Stomach smooth muscle (tissue), 2 donors: ENCODE data around the gene EIF4A2.

Experiments used
- H3K27ac ChIP-seq: one replicate; pipeline ENCODE4 v1.7.0; 2013; ENCODE audit warnings: mild to moderate bottlenecking, low read length, inconsistent platforms
- H3K27me3 ChIP-seq, 2 donors: one replicate each; pipeline ENCODE4 v1.7.0; 2013; ENCODE audit warnings: low read length in 2 of 2; ENCODE audit not compliant: insufficient read depth in 2 of 2, control insufficient read depth in 1 of 2
- H3K36me3 ChIP-seq, 2 donors: one replicate each; pipeline ENCODE4 v1.7.0; 2013; ENCODE audit warnings: low read length in 2 of 2; ENCODE audit not compliant: control insufficient read depth in 2 of 2, insufficient read depth in 2 of 2
- H3K4me1 ChIP-seq: one replicate; pipeline ENCODE4 v1.7.0; 2013; ENCODE audit warnings: low read length; ENCODE audit not compliant: control insufficient read depth, insufficient read depth
- H3K4me3 ChIP-seq, 2 donors: one replicate each; pipeline ENCODE4 v1.7.0; 2013; ENCODE audit warnings: low read length in 2 of 2
- H3K9ac ChIP-seq, 2 donors: one replicate each; pipeline ENCODE4 v1.7.0; 2013; ENCODE audit warnings: low read length in 2 of 2, mild to moderate bottlenecking in 1 of 2
- H3K9me3 ChIP-seq, 2 donors: one replicate each; pipeline ENCODE4 v1.7.0; 2013; ENCODE audit warnings: low read length in 2 of 2; ENCODE audit not compliant: control insufficient read depth in 2 of 2
- donor health status: healthy.
- donor health status: Pancreatic carcinoma.

The EIF4A2 gene

GRCh38 chr3:186783058-186783730, at the start of gene EIF4A2:
Gene EIF4A2 (plus strand): TSS chr3:186783577. CDS start chr3:186783611, 34 bp downstream.
- Histone ChIP-seq H3K27me3 (no peaks in the 10 kb centered on the region), H3K27ac (peak within 1 kb of the TSS; percentile 99), H3K36me3 (peaks cover 38 to 40% of the 10 kb centered on the region in 2 donors), H3K9ac (peak within 1 kb of the TSS; percentile 98 to 100), H3K9me3 (no peaks in the 10 kb centered on the region), H3K4me3 (peak within 1 kb of the TSS; percentile 88 to 100), H3K4me1 (peaks cover 33% of the 10 kb centered on the region)

- H3K27ac ChIP-seq, result no peak overlapping the region
- H3K27me3 ChIP-seq, result peaks cover 2% of the 10 kb centered on the region in 2 donors
- H3K9ac ChIP-seq, result no peak overlapping the region
- H3K9me3 ChIP-seq, result no peaks in the 10 kb centered on the region
- no peak overlapping the region for H3K4me3 ChIP-seq
- no peaks in the 10 kb centered on the region for H3K36me3 ChIP-seq
- H3K4me1 ChIP-seq, result no peaks in the 10 kb centered on the region
These were observed 40.6 kb upstream of the EIF4A2 start for GRCh38 chr3:186742618-186743380.

- H3K4me1 ChIP-seq, result no peaks in the 10 kb centered on the region
- H3K27ac ChIP-seq, result no peak overlapping the region
- H3K9ac ChIP-seq, result no peak overlapping the region
- peaks cover 2% of the 10 kb centered on the region in 2 donors for H3K27me3 ChIP-seq
- no peaks in the 10 kb centered on the region for H3K9me3 ChIP-seq
- no peaks in the 10 kb centered on the region for H3K36me3 ChIP-seq
- H3K4me3 ChIP-seq, result no peak overlapping the region
These were observed 39.7 kb upstream of the EIF4A2 start for GRCh38 chr3:186743666-186744065.

- Histone ChIP-seq H3K9ac (no peak overlapping the region), H3K9me3 (no peaks in the 10 kb centered on the region), H3K27ac (no peak overlapping the region), H3K4me1 (no peaks in the 10 kb centered on the region), H3K27me3 (peaks cover 0 to 2% of the 10 kb centered on the region in 2 donors), H3K4me3 (no peak overlapping the region), H3K36me3 (no peaks in the 10 kb centered on the region)
These were observed 37.4 kb upstream of the EIF4A2 start for GRCh38 chr3:186746008-186746407.

- Histone ChIP-seq H3K27ac (no peak overlapping the region), H3K36me3 (no peaks in the 10 kb centered on the region), H3K9me3 (no peaks in the 10 kb centered on the region), H3K4me1 (no peaks in the 10 kb centered on the region), H3K9ac (no peak overlapping the region), H3K27me3 (no peaks in the 10 kb centered on the region), H3K4me3 (no peak overlapping the region)
These were observed 33.1 kb upstream of the EIF4A2 start for GRCh38 chr3:186750316-186750715.

GRCh38 chr3:186751480-186751879, 31.9 kb upstream of the EIF4A2 start:
- H3K36me3 ChIP-seq, result no peaks in the 10 kb centered on the region
- no peaks in the 10 kb centered on the region for H3K4me1 ChIP-seq
- no peak overlapping the region for H3K27ac ChIP-seq
- no peaks in the 10 kb centered on the region for H3K9me3 ChIP-seq
- no peak overlapping the region for H3K9ac ChIP-seq
- no peak overlapping the region for H3K4me3 ChIP-seq
- no peaks in the 10 kb centered on the region for H3K27me3 ChIP-seq

- no peaks in the 10 kb centered on the region for H3K36me3 ChIP-seq
- no peak overlapping the region for H3K9ac ChIP-seq
- no peaks in the 10 kb centered on the region for H3K9me3 ChIP-seq
- no peaks in the 10 kb centered on the region for H3K27me3 ChIP-seq
- no peak overlapping the region for H3K4me3 ChIP-seq
- no peak overlapping the region for H3K27ac ChIP-seq
- no peaks in the 10 kb centered on the region for H3K4me1 ChIP-seq
These were observed 29.4 kb upstream of the EIF4A2 start for GRCh38 chr3:186754006-186754405.

GRCh38 chr3:186754871-186755270, 28.5 kb upstream of the EIF4A2 start:
- Histone ChIP-seq H3K27ac (no peak overlapping the region), H3K36me3 (no peaks in the 10 kb centered on the region)

GRCh38 chr3:186757214-186757613, 26.2 kb upstream of the EIF4A2 start:
- H3K9ac ChIP-seq, result no peak overlapping the region
- H3K4me1 ChIP-seq, result no peaks in the 10 kb centered on the region
- no peaks in the 10 kb centered on the region for H3K27me3 ChIP-seq
- no peak overlapping the region for H3K27ac ChIP-seq
- H3K36me3 ChIP-seq, result no peaks in the 10 kb centered on the region
- H3K9me3 ChIP-seq, result no peaks in the 10 kb centered on the region
- no peak overlapping the region for H3K4me3 ChIP-seq

More at GRCh38 chr3:186754871-186755270, 28.5 kb upstream of the EIF4A2 start:
- no peaks in the 10 kb centered on the region for H3K27me3 ChIP-seq
- no peak overlapping the region for H3K4me3 ChIP-seq
- H3K9ac ChIP-seq, result no peak overlapping the region
- H3K4me1 ChIP-seq, result no peaks in the 10 kb centered on the region
- no peaks in the 10 kb centered on the region for H3K9me3 ChIP-seq

- Histone ChIP-seq H3K4me1 (no peaks in the 10 kb centered on the region), H3K36me3 (no peaks in the 10 kb centered on the region), H3K9me3 (no peaks in the 10 kb centered on the region), H3K27me3 (no peaks in the 10 kb centered on the region), H3K27ac (no peak overlapping the region), H3K9ac (no peak overlapping the region), H3K4me3 (no peak overlapping the region)
These were observed 25.6 kb upstream of the EIF4A2 start for GRCh38 chr3:186757686-186758220.
